ENCODE data around the gene C4orf51. TPM values are rescaled to one million over a fixed set of nuclear protein-coding genes. Genes with fewer than 3 reads are reported as not detected.

C4orf51 gene
- total and polyA plus RNA-seq, 10 donors = not detected

DNA sequence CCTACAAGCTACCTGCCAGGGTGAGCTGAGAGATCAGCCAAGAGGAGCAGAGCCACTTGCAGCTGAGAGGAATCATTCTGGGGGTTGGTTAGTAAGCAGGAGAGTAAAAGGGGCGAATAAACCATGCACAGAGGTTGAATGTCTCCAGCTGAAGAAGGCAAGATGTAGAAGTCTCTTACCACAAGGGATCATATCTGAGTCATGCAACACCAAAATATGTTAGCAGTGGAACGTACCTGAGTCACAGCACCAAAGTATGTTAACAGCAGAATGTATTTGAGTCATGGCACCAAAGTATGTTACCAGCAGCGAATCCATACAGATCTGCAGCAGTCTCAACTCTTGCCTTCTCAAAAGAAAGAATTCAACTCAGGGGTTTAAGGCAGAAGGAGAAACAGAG, 29.9 kb downstream of the C4orf51 start:
- Histone ChIP-seq H3K4me1 (no peaks in the 10 kb centered on the region), H3K27ac (no peak overlapping the region), H3K27me3 (replicated peaks in 1 of 7) (peaks cover 0 to 2% (median 0%) of the 10 kb centered on the region in 7 donors), H3K9me3 (peaks cover 5 to 33% (median 26%) of the 10 kb centered on the region in 8 donors), H3K4me3 (no peak overlapping the region), H3K36me3 (no peaks in the 10 kb centered on the region)
- TF ChIP-seq POLR2AphosphoS5 (IDR thresholded peaks at IDR 0.05) (no peak), POLR2A (IDR thresholded peaks at IDR 0.05) (no peak)
- TF ChIP-seq, protein P1, sequence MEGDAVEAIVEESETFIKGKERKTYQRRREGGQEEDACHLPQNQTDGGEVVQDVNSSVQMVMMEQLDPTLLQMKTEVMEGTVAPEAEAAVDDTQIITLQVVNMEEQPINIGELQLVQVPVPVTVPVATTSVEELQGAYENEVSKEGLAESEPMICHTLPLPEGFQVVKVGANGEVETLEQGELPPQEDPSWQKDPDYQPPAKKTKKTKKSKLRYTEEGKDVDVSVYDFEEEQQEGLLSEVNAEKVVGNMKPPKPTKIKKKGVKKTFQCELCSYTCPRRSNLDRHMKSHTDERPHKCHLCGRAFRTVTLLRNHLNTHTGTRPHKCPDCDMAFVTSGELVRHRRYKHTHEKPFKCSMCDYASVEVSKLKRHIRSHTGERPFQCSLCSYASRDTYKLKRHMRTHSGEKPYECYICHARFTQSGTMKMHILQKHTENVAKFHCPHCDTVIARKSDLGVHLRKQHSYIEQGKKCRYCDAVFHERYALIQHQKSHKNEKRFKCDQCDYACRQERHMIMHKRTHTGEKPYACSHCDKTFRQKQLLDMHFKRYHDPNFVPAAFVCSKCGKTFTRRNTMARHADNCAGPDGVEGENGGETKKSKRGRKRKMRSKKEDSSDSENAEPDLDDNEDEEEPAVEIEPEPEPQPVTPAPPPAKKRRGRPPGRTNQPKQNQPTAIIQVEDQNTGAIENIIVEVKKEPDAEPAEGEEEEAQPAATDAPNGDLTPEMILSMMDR (IDR thresholded peaks at IDR 0.05 in 8 of 11, conservative IDR thresholded peaks at IDR 0.05 in 3 of 11) = no peak
- no peak for DNase-seq
- intact Hi-C loops (cut with DNase I; ENCODE audit: low total_unique reads) = no loop called here
- 78 to 86% (median 80%) methylated on average over 3 of the region's 3 CpGs for WGBS, 5 donors

DNA sequence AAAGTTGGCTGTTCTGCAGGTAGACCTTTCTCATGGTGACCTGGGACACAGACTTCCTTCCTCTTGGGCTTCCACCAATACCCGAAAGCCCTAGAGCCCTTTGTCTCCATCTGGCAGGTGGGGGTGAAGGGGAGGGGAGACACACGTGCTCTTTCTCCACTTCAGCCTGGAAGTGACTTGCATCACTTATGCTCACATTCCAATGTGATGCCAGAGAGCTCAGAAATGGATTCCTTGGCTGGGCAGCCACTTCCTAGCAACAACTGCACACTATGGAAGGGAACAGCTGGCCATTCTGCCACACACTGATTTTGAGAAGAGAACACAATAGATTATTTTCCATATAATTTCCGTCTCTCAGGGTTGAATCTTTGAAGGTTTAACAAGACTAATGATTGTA, 36.3 kb downstream of the C4orf51 start:
- Histone ChIP-seq H3K4me3 (no peak overlapping the region), H3K27me3 (replicated peaks in 1 of 7) (peaks cover 0 to 10% (median 0%) of the 10 kb centered on the region in 7 donors), H3K27ac (no peak overlapping the region), H3K36me3 (no peaks in the 10 kb centered on the region), H3K9me3 (peaks cover 3 to 20% (median 13%) of the 10 kb centered on the region in 8 donors), H3K4me1 (peaks cover 0 to 7% (median 0%) of the 10 kb centered on the region in 6 donors)
- no peak for DNase-seq
- no peak for TF ChIP-seq POLR2A (IDR thresholded peaks at IDR 0.05)
- TF ChIP-seq, protein P1 (IDR thresholded peaks at IDR 0.05 in 8 of 11, conservative IDR thresholded peaks at IDR 0.05 in 3 of 11) = no peak
- intact Hi-C loops (cut with DNase I; ENCODE audit: low total_unique reads) = no loop called here
- WGBS, 5 donors = 55 to 76% (median 60%) methylated on average over 3 of the region's 3 CpGs

DNA sequence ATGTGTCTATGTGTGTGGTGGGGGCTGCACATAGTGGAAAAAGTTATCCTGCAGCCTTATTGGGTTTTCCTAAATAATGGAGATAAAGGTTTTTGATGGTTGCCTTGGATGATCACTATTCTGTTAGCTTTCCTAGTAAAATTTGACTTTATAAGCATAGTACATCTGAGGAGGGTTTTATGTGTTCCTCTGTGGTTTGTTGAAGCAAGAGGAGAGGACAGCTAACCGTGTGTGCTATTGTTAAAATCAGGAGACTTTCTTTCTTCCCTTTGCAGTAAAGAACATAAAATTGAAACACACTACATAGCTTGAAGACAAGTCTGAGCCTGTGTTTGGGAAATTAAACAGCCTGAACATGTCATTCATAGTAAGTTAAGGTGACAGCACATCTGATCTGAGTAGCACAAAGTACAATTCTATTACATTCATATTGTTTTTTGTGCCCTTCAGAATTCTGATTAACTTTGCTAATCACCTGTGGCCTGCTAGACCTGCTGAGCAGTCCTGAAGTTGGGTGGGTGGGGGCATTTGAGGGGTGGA, 36.8 kb downstream of the C4orf51 start:
- Histone ChIP-seq H3K9me3 (peaks cover 1 to 15% (median 8%) of the 10 kb centered on the region in 8 donors), H3K27ac (no peak overlapping the region), H3K4me1 (peaks cover 0 to 7% (median 0%) of the 10 kb centered on the region in 6 donors), H3K4me3 (no peak overlapping the region), H3K36me3 (no peaks in the 10 kb centered on the region), H3K27me3 (replicated peaks in 1 of 7) (peaks cover 0 to 10% (median 0%) of the 10 kb centered on the region in 7 donors)
- TF ChIP-seq, protein P1 (IDR thresholded peaks at IDR 0.05 in 8 of 11, conservative IDR thresholded peaks at IDR 0.05 in 3 of 11) = no peak
- TF ChIP-seq POLR2AphosphoS5 (IDR thresholded peaks at IDR 0.05) (no peak), POLR2A (IDR thresholded peaks at IDR 0.05) (no peak)
- 56 to 85% (median 73%) methylated on average over 1 of the region's 1 CpG for WGBS, 5 donors
- DNase-seq = no peak
- intact Hi-C loops (cut with DNase I; ENCODE audit: low total_unique reads) = no loop called here

DNA sequence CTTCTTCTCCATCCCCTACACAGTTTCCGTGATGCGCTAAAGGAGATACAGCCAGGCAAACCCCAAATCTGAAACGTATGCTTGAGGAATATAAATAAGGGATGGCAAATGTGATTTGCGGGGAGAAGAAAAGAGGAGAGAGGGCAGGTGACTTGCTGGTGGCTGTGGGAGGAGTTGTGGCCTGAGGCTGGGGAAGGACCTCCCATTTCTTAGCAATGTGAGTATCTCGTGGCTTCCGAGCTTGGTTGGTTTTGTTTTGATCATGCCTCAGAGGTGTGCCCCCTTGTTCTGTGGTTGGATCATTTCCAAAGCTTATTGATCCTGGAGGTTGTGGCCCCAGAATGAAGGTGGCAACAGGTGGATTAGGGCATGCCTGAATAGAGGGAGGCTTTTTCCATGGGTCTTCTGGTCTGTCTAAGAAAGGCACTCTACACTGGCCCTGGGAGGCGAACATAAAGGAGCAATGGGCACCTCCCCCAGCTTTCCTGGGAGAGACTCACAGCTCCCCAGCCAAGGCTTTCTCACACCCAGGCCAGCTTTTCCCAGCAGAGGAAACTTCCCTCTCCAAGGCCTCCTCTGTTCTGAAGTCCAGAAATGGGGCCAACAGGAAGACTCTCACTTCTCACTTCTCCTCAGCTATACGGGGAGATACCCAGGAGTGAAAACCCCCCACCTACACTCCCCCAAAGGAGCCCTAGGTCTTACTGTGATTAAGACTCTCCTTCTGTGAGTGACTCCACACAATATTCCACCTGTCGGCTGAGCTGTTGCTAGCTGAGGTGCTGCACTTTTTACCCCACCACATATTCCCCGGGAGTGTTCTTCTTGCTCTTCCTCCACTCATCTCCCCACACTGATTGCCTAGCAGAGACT, 40.0 kb downstream of the C4orf51 start:
- intact Hi-C loops (cut with DNase I; ENCODE audit: low total_unique reads) = no loop called here
- 48 to 76% (median 69%) methylated on average over 10 of the region's 10 CpGs for WGBS, 5 donors
- DNase-seq = no peak

More for the DNA sequence above, 40.0 kb downstream of the C4orf51 start:
- Histone ChIP-seq H3K9me3 (no peaks in the 10 kb centered on the region), H3K36me3 (no peaks in the 10 kb centered on the region), H3K4me3 (no peak overlapping the region), H3K4me1 (peaks cover 0 to 7% (median 0%) of the 10 kb centered on the region in 6 donors), H3K27me3 (replicated peaks in 1 of 7) (peaks cover 0 to 6% (median 0%) of the 10 kb centered on the region in 7 donors), H3K27ac (no peak overlapping the region)
- TF ChIP-seq, protein P1 (IDR thresholded peaks at IDR 0.05 in 8 of 11, conservative IDR thresholded peaks at IDR 0.05 in 3 of 11) = no peak
- TF ChIP-seq POLR2A (IDR thresholded peaks at IDR 0.05) (no peak), POLR2AphosphoS5 (IDR thresholded peaks at IDR 0.05) (no peak)

Measured in spleen (tissue), 11 donors.